H9 (cell line): ENCODE measurements around the gene UCKL1. TPM values are rescaled to one million over a fixed set of nuclear protein-coding genes. Genes with fewer than 3 reads are reported as not detected.
A peak's percentile ranks its signal among the peaks of the same experiment; 100 is the strongest.

Source experiments
- DNase-seq: peaks from one replicate; pipeline ENCODE4 v3.0.0-alpha.2; 2017
- H2AFZ ChIP-seq: one replicate; pipeline ENCODE4 v1.6.1; 2013; ENCODE audit warnings: mild to moderate bottlenecking, low read length, control low read depth, moderate library complexity
- H2AK5ac ChIP-seq: 2 replicates; pipeline ENCODE4 v1.6.1; 2013; ENCODE audit warnings: low read length, control low read depth, mixed read lengths; ENCODE audit not compliant: insufficient read length
- H2BK120ac ChIP-seq: one replicate; pipeline ENCODE4 v1.6.1; 2013; ENCODE audit warnings: low read depth, mild to moderate bottlenecking, low read length, control low read depth, inconsistent platforms; ENCODE audit not compliant: poor library complexity, severe bottlenecking
- H2BK12ac ChIP-seq: 2 replicates; pipeline ENCODE4 v1.6.1; 2013; ENCODE audit warnings: low read length, control low read depth, mixed read lengths, low read depth; ENCODE audit not compliant: insufficient read length
- H2BK15ac ChIP-seq: 2 replicates; pipeline ENCODE4 v1.6.1; 2013; ENCODE audit warnings: low read depth, low read length, control low read depth
- H2BK20ac ChIP-seq: one replicate; pipeline ENCODE4 v1.6.1; 2013; ENCODE audit warnings: low read depth, mild to moderate bottlenecking, low read length, control low read depth, inconsistent platforms; ENCODE audit not compliant: poor library complexity, severe bottlenecking
- H2BK5ac ChIP-seq: 2 replicates; pipeline ENCODE4 v1.6.1; 2013; ENCODE audit warnings: low read length, control low read depth, mixed read lengths; ENCODE audit not compliant: insufficient read length
- H3K14ac ChIP-seq: 2 replicates; pipeline ENCODE4 v1.6.1; 2013; ENCODE audit warnings: low read length, control low read depth; ENCODE audit not compliant: insufficient read depth
- H3K18ac ChIP-seq: 2 replicates; pipeline ENCODE4 v1.6.1; 2013; ENCODE audit warnings: low read depth, mild to moderate bottlenecking, mixed read lengths, low read length, control low read depth; ENCODE audit not compliant: insufficient read length
- H3K23ac ChIP-seq: 2 replicates; pipeline ENCODE4 v1.6.1; 2013; ENCODE audit warnings: low read length, control low read depth, mixed read lengths, low read depth; ENCODE audit not compliant: insufficient read length
- H3K23me2 ChIP-seq: 2 replicates; pipeline ENCODE4 v1.6.1; 2013; ENCODE audit warnings: low read depth, mild to moderate bottlenecking, mixed read lengths, low read length, control low read depth; ENCODE audit not compliant: insufficient read length, poor library complexity, severe bottlenecking
- H3K27ac ChIP-seq: 2 replicates; pipeline ENCODE4 v1.5.1; 2013; ENCODE audit warnings: low read length, control low read depth, mixed read lengths, low read depth; ENCODE audit not compliant: insufficient read length
- H3K27me3 ChIP-seq: 2 replicates; pipeline ENCODE4 v1.6.1; 2013; ENCODE audit warnings: low read length, control low read depth, inconsistent platforms; ENCODE audit not compliant: insufficient read depth
- H3K4ac ChIP-seq: 2 replicates; pipeline ENCODE4 v1.6.1; 2013; ENCODE audit warnings: low read depth, mild to moderate bottlenecking, control low read depth, inconsistent platforms, low read length, moderate library complexity
- H3K4me1 ChIP-seq: 2 replicates; pipeline ENCODE4 v1.6.1; 2013; ENCODE audit warnings: low read length, control low read depth, inconsistent platforms; ENCODE audit not compliant: insufficient read depth
- H3K4me2 ChIP-seq: 2 replicates; pipeline ENCODE4 v1.6.1; 2013; ENCODE audit warnings: low read length, control low read depth, mixed read lengths; ENCODE audit not compliant: insufficient read length, insufficient read depth
- H3K56ac ChIP-seq: 2 replicates; pipeline ENCODE4 v1.6.1; 2013; ENCODE audit warnings: low read depth, mild to moderate bottlenecking, mixed read lengths, low read length, control low read depth; ENCODE audit not compliant: insufficient read length
- H3K79me1 ChIP-seq: 2 replicates; pipeline ENCODE4 v1.6.1; 2013; ENCODE audit warnings: low read depth, mild to moderate bottlenecking, moderate library complexity, low read length, control low read depth, inconsistent platforms; ENCODE audit not compliant: insufficient read depth, poor library complexity, severe bottlenecking
- H3K79me2 ChIP-seq: 2 replicates; pipeline ENCODE4 v1.6.1; 2013; ENCODE audit warnings: low read length, control low read depth, inconsistent platforms; ENCODE audit not compliant: insufficient read depth
- H3K9ac ChIP-seq: 2 replicates; pipeline ENCODE4 v1.6.1; 2013; ENCODE audit warnings: low read length, control low read depth, mixed read lengths; ENCODE audit not compliant: insufficient read length; ENCODE audit errors: extremely low read depth
- H3K9me3 ChIP-seq: one replicate; pipeline ENCODE4 v1.6.1; 2013; ENCODE audit warnings: low read depth, low read length, inconsistent platforms; ENCODE audit not compliant: control insufficient read depth
- H3T11ph ChIP-seq: one replicate; pipeline ENCODE4 v1.6.1; 2013; ENCODE audit warnings: mild to moderate bottlenecking, low read length, control low read depth, inconsistent platforms
- H4K20me1 ChIP-seq: one replicate; pipeline ENCODE4 v1.6.1; 2013; ENCODE audit not compliant: control insufficient read depth, insufficient read length, insufficient read depth
- H4K5ac ChIP-seq: 2 replicates; pipeline ENCODE4 v1.6.1; 2013; ENCODE audit warnings: low read depth, mild to moderate bottlenecking, mixed read lengths, low read length, control low read depth; ENCODE audit not compliant: insufficient read length
- H4K8ac ChIP-seq: replicated peaks from 2 replicates; pipeline ENCODE4 v1.6.1; 2013; ENCODE audit warnings: low read length, control low read depth, mixed read lengths, low read depth; ENCODE audit not compliant: insufficient read length
- H4K91ac ChIP-seq: 2 replicates; pipeline ENCODE4 v1.6.1; 2013; ENCODE audit warnings: low read depth, mild to moderate bottlenecking, moderate library complexity, mixed read lengths, low read length, control low read depth; ENCODE audit not compliant: insufficient read length
- H3K27ac Mint-ChIP-seq, 3 experiments: 2 replicates in 2 of 3; 3 replicates in 1 of 3; pipeline ENCODE4 v1.8.0; 2020 to 2021; ENCODE audit warnings: mixed read lengths in 3 of 3, mild to moderate bottlenecking in 1 of 3, moderate library complexity in 1 of 3
- H3K27me3 Mint-ChIP-seq: 2 replicates; pipeline ENCODE4 v1.8.0; 2021; ENCODE audit warnings: low read depth, mild to moderate bottlenecking, moderate library complexity, mixed read lengths
- H3K36me3 Mint-ChIP-seq, 3 experiments: 2 replicates in 2 of 3; 3 replicates in 1 of 3; pipeline ENCODE4 v1.8.0; 2020 to 2021; ENCODE audit warnings: low read depth in 3 of 3, mixed read lengths in 3 of 3; ENCODE audit not compliant: insufficient read depth in 1 of 3
- H3K4me1 Mint-ChIP-seq, 2 experiments: 2 replicates each; pipeline ENCODE4 v1.8.0; 2020; ENCODE audit warnings: mixed read lengths in 2 of 2
- H3K4me3 Mint-ChIP-seq, 2 experiments: 2 replicates in 1 of 2; 3 replicates in 1 of 2; pipeline ENCODE4 v1.8.0; 2020 to 2021; ENCODE audit warnings: mild to moderate bottlenecking in 2 of 2, mixed read lengths in 2 of 2, moderate library complexity in 1 of 2
- H3K9me3 Mint-ChIP-seq, 2 experiments: 2 replicates in 1 of 2; 3 replicates in 1 of 2; pipeline ENCODE4 v1.8.0; 2020; ENCODE audit warnings: mild to moderate bottlenecking in 2 of 2, mixed read lengths in 2 of 2, moderate library complexity in 1 of 2
- CTCF ChIP-seq: fragments of 200-600 bp; sonication (generic); conservative IDR thresholded peaks from 3 replicates; pipeline ENCODE4 v1.8.0; 2021; ENCODE audit warnings: antibody characterized with exemption, mild to moderate bottlenecking
- WGBS: extraction: QIAGEN DNeasy Blood & Tissue Kit; methylation state at CpG from one replicate; pipeline ENCODE4 v1.1.7; 2013; ENCODE audit warnings: missing lambda C conversion rate, low lambda C conversion rate, mixed read lengths; ENCODE audit not compliant: insufficient read length; ENCODE audit errors: extremely low coverage; 5-methylcytosine and 5-hydroxymethylcytosine counted together
- total RNA-seq: library from RNA; stranded (reverse); gene quantifications from 2 replicates; pipeline ENCODE4 v1.2.1, GENCODE V29; 2021

The UCKL1 gene
- total RNA-seq, 1 experiment from 2014 or later, result 40.9 TPM

GRCh38 chr20:63942250-63942951, 13.8 kb downstream of the UCKL1 start:
- Histone ChIP-seq H3K27me3 (no peaks in the 10 kb centered on the region), H3K4me1 (no peaks in the 10 kb centered on the region), H4K8ac (no peak overlapping the region), H2BK12ac (no peak overlapping the region), H4K20me1 (peaks cover 3% of the 10 kb centered on the region), H3K4ac (no peak overlapping the region), H4K5ac (no peak overlapping the region), H3K9me3 (no peaks in the 10 kb centered on the region), H4K91ac (no peak overlapping the region), H2BK15ac (no peak overlapping the region), H2AK5ac (no peak overlapping the region), H3K56ac (no peak overlapping the region), H2AFZ (no peak overlapping the region), H3K23ac (no peak overlapping the region), H3T11ph (no peak overlapping the region), H3K14ac (no peak overlapping the region; the same call in 1 of the 2 replicates), H3K9ac (no peak overlapping the region), H2BK5ac (no peak overlapping the region), H3K79me1 (no peaks in the 10 kb centered on the region), H2BK20ac (no peak overlapping the region), H3K23me2 (peaks cover 13% of the 10 kb centered on the region), H3K18ac (no peak overlapping the region), H3K4me2 (peak overlapping the region; percentile 13), H3K27ac (peak overlapping the region; percentile 2), H2BK120ac (no peak overlapping the region), H3K79me2 (no peaks in the 10 kb centered on the region; the same call in 1 of the 2 replicates)
- H3K27me3 Mint-ChIP-seq, result no peaks in the 10 kb centered on the region
- H3K9me3 Mint-ChIP-seq, result no peaks in the 10 kb centered on the region
- H3K27ac Mint-ChIP-seq, result peak overlapping the region; percentile 31 to 98 (median 74); a peak in 4 of 7 replicates
- H3K4me3 Mint-ChIP-seq, result peak overlapping the region in 1 of 2 experiments; percentile 58; a peak in 3 of 5 replicates
- peaks cover 3 to 23% (median 22%) of the 10 kb centered on the region in 3 experiments; a peak in 6 of 7 replicates for H3K36me3 Mint-ChIP-seq
- peaks cover 3 to 11% of the 10 kb centered on the region in 2 experiments for H3K4me1 Mint-ChIP-seq
- TF ChIP-seq CTCF, result no peak
- no CpG with 5 or more reads among the region's 30 CpGs for WGBS
- DNase-seq, result peak; percentile 92
